Mesothelial cell of epicardium (in vitro differentiated cells): Measurements from ENCODE around the gene SLC26A6. TPM values are rescaled to one million over a fixed set of nuclear protein-coding genes. Genes with fewer than 3 reads are reported as not detected.

Experiments used
- DNase-seq, 2 experiments: peaks; one replicate each; pipeline ENCODE4 v3.0.0; 2021; ENCODE audit warnings: low spot score in 2 of 2; ENCODE audit not compliant: unreplicated experiment in 2 of 2
- H3K27ac Mint-ChIP-seq: 2 replicates; pipeline ENCODE4 v1.8.0; 2021; ENCODE audit warnings: mixed read lengths
- H3K27me3 Mint-ChIP-seq: 2 replicates; pipeline ENCODE4 v1.8.0; 2021; ENCODE audit warnings: low read depth, mixed read lengths
- H3K36me3 Mint-ChIP-seq: 2 replicates; pipeline ENCODE4 v1.8.0; 2021; ENCODE audit warnings: mixed read lengths
- H3K4me1 Mint-ChIP-seq: 2 replicates; pipeline ENCODE4 v1.8.0; 2021; ENCODE audit warnings: mixed read lengths
- H3K4me3 Mint-ChIP-seq: 2 replicates; pipeline ENCODE4 v1.8.0; 2021; ENCODE audit warnings: mild to moderate bottlenecking, moderate library complexity, mixed read lengths
- H3K9me3 Mint-ChIP-seq: 2 replicates; pipeline ENCODE4 v1.8.0; 2021; ENCODE audit warnings: mixed read lengths
- CTCF ChIP-seq: fragments of 200-600 bp; sonication (generic); IDR thresholded peaks from one replicate; pipeline ENCODE4 v1.5.0; 2021; ENCODE audit warnings: antibody characterized with exemption; ENCODE audit not compliant: unreplicated experiment
- total RNA-seq: library from RNA; stranded (reverse); gene quantifications from 3 replicates; pipeline ENCODE4 v1.2.1, GENCODE V29; 2021

Gene SLC26A6
- total RNA-seq, 1 donor from 2014 or later = 18.0 TPM

- Mint-ChIP-seq H3K4me1 (peaks cover 27% of the 10 kb centered on the region), H3K4me3 (no peak overlapping the region), H3K27ac (no peak overlapping the region), H3K9me3 (no peaks in the 10 kb centered on the region), H3K36me3 (peaks cover 30% of the 10 kb centered on the region), H3K27me3 (no peaks in the 10 kb centered on the region)
- no peak for DNase-seq
- no peak for TF ChIP-seq CTCF
These were observed 46.2 kb upstream of the SLC26A6 start for GRCh38 chr3:48681541-48681880.

- no peak for TF ChIP-seq CTCF
- Mint-ChIP-seq H3K27ac (no peak overlapping the region), H3K4me3 (no peak overlapping the region), H3K27me3 (no peaks in the 10 kb centered on the region), H3K4me1 (peaks cover 25% of the 10 kb centered on the region), H3K36me3 (peaks cover 30% of the 10 kb centered on the region), H3K9me3 (no peaks in the 10 kb centered on the region)
- DNase-seq = no peak
These were observed 45.7 kb upstream of the SLC26A6 start for GRCh38 chr3:48680811-48681540.

- Mint-ChIP-seq H3K4me1 (peaks cover 21% of the 10 kb centered on the region), H3K4me3 (no peak overlapping the region), H3K9me3 (no peaks in the 10 kb centered on the region), H3K27ac (no peak overlapping the region), H3K27me3 (no peaks in the 10 kb centered on the region), H3K36me3 (peaks cover 32% of the 10 kb centered on the region)
- TF ChIP-seq CTCF = no peak
- DNase-seq = no peak
These were observed 44.4 kb upstream of the SLC26A6 start for GRCh38 chr3:48679411-48680391.

GRCh38 chr3:48678566-48679380 lies 43.5 kb upstream of the SLC26A6 start:
- peaks cover 13% of the 10 kb centered on the region for H3K4me1 Mint-ChIP-seq

More at GRCh38 chr3:48678566-48679380, 43.5 kb upstream of the SLC26A6 start:
- Mint-ChIP-seq H3K9me3 (no peaks in the 10 kb centered on the region), H3K4me3 (no peak overlapping the region), H3K27ac (no peak overlapping the region), H3K36me3 (peaks cover 32% of the 10 kb centered on the region), H3K27me3 (no peaks in the 10 kb centered on the region)
- no peak for TF ChIP-seq CTCF
- no peak for DNase-seq
